ENCODE results near the gene RAD9A.

Gene RAD9A

GRCh38 chr11:67375320-67376055, 16.3 kb upstream of the RAD9A start:
- no peak for DNase-seq

- no peak for DNase-seq
Observed at GRCh38 chr11:67376063-67376820, 15.5 kb upstream of the RAD9A start.

- no peak for DNase-seq
Observed at GRCh38 chr11:67376873-67377808, 14.6 kb upstream of the RAD9A start.

GRCh38 chr11:67378544-67378943, 13.2 kb upstream of the RAD9A start:
- DNase-seq, result no peak

- peak; percentile 53 for DNase-seq
Observed at GRCh38 chr11:67379061-67380058, 12.4 kb upstream of the RAD9A start.

GRCh38 chr11:67381244-67381972, 10.4 kb upstream of the RAD9A start:
- peak; percentile 79 for DNase-seq

- DNase-seq, result peak; percentile 88
Observed at GRCh38 chr11:67382276-67383136, 9.3 kb upstream of the RAD9A start.

- DNase-seq, result peak; percentile 44
Observed at GRCh38 chr11:67384851-67385366, 6.9 kb upstream of the RAD9A start.

- peak; percentile 46 for DNase-seq
Observed at GRCh38 chr11:67387069-67387468, 4.7 kb upstream of the RAD9A start.

- DNase-seq, result no peak
Observed at GRCh38 chr11:67387518-67387917, 4.3 kb upstream of the RAD9A start.

- no peak for DNase-seq
Observed at GRCh38 chr11:67389477-67389876, 2.3 kb upstream of the RAD9A start.

GRCh38 chr11:67390947-67391303, 861 bp upstream of the RAD9A start:
- DNase-seq, result no peak

GRCh38 chr11:67392183-67392715, 463 bp downstream of the RAD9A start:
- peak; percentile 59 for DNase-seq

- no peak for DNase-seq
Observed at GRCh38 chr11:67393437-67393836, 1.7 kb downstream of the RAD9A start.

- no peak for DNase-seq
Observed at GRCh38 chr11:67393990-67394389, 2.2 kb downstream of the RAD9A start.

GRCh38 chr11:67395555-67396258, 3.9 kb downstream of the RAD9A start:
- no peak for DNase-seq

- DNase-seq, result no peak
Observed at GRCh38 chr11:67396259-67396581, 4.4 kb downstream of the RAD9A start.

GRCh38 chr11:67396587-67397389, 5.0 kb downstream of the RAD9A start:
- no peak for DNase-seq

All from suppressor macrophage treated with lipopolysaccharide for 4 hours (primary cell).